AML-193 (cell line): Measurements from ENCODE around the gene TUBB.
"Not testable (repeated sequence)": the region's sequence is repeated elsewhere in the genome, so short reads cannot be mapped to it uniquely, and the experiment has no call there.

Experiments used
- DNase-seq, 2 experiments: peaks; one replicate each; lab custom pipeline; 2025; lab: John Stamatoyannopoulos, UW

The TUBB gene

DNA sequence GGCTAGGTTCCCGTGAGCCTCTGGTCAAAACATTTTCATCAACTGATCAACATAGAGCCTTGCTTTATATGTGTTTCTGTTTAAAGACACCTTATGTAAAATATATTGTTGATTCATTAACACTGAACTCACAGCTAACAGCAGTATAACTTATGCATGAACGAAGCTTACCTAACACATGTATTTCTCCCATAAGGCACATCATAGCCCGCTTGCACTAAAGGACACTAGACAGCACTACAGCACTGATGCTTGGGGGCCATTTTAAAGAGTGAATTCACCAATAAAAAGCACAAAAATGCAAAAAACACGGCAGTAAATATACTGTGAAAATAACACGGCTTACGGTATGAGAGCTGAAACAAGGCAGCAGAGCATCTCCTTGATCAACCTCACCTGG is 18.4 kb downstream of the TUBB start:
- DNase-seq: no peak

DNA sequence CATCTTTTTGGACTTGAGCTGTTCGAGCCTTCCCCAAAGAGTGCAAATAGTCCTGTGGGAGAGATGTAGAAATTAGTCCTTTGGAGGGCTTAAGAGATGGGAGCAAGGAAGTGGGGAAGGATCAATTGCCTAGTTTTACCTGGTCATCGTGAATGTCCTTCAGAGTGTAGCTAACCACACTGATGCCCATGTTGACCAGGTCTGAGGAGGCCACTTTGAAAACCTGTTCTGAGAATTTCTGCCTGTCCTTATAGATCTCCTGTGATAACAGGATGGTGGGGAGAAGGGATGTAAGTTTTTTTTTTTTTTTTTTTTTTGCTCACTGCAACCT is 20.4 kb downstream of the TUBB start:
- no peak for DNase-seq

DNA sequence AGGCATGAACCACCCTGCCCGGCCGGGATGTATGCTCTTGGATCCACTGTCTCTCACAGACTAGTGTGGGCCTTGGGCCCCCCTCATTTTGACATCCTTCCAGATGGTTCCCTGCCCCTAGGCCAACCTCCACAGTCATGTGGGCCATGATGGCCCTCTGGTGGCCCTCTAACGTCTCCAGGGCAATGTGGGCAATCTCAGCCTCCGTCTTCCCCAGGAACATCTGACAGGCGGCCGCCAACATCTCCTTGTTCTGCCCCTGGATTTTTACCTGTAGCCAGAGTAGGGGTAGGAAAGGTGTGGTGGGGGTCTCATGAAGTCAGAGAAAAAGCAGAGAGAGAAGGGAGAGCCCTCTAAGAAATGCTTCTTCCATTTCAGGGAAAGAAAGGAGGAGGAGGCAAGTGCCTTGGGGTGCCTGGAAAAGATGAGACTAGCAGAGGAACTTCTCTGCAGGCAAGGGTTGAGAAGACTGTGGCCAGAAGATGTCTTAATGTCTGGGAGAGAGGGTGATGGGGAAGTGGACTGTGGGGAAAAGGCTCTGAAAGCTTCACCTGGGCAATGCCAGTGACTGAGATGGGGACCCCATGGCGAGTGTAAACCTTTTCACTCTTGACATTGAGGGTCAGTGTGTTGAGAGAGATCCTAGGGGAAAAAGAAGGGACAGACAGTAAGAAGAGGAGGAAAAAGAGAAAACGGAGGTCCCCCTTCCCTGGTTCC is 21.1 kb downstream of the TUBB start:
- no peak for DNase-seq

DNA sequence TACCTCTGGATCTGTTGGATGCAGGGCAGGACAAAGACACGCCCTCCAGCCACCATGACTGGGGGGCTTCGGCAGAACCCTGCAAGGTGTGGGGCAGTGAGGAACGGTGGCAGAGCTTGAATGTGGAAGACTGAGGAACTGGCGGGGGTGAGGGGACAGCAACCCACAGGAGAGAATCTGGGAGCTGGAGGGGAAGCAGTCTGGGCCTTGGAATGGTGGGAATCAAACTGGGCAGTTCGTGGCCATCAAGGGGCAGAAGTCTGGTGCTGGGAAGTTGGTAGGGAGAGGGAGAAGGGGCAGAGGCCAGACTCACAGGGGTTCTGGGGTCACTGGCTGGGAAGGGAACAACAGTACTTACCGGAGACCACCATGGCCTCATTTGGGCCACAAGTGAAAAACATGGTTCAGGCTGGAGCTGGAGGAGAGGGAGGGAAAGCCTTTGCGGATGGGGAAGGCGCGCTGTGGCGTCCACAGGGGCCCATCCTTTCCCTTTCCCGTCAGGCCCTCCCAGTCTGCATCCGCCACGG is 21.7 kb downstream of the TUBB start:
- no peak for DNase-seq

DNA sequence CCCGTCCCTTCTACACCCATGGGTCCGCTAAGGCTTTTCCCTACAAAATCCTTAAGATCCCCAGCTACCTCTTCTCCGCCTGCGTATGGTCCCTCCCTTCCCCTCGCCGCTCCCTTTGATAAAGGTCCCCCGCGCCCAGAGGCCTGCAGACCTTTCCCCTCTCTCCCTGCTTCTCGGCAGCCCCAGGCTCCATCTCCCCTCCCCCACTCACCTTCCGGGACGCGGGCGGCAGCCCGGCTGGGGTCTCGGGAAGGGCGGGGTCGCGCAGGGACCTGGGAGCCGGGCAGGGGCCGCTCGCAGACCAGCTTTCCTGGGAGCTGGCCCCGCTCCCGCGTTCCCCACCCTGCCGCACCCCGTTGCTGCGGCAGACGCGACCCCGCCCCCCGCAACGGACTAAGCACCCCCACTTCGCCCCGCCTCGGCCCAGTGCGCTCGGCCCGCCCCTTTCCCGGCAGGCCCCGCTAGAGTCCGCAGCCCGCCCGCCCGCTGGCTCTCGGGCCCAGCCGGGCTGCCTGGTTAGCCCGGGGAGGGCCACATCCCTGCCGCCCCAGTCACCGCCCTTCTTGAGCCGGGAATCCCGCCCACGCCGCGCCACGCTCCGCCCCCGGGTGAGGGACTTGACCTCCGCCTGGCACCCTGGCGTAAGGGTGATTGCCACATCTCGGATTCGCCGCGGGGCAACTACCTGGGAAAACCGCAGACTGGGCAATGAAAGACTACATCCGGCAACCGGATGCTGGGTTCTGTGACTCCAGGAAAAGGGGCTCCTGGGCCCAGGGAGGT is 22.4 kb downstream of the TUBB start, which contains the start of gene FLOT1:
TSS of gene FLOT1 (minus strand) at position 372 of the 783 bp plus-strand sequence. CDS start 498 bp downstream, outside the sequence.
- DNase-seq: peak; percentile 95

DNA sequence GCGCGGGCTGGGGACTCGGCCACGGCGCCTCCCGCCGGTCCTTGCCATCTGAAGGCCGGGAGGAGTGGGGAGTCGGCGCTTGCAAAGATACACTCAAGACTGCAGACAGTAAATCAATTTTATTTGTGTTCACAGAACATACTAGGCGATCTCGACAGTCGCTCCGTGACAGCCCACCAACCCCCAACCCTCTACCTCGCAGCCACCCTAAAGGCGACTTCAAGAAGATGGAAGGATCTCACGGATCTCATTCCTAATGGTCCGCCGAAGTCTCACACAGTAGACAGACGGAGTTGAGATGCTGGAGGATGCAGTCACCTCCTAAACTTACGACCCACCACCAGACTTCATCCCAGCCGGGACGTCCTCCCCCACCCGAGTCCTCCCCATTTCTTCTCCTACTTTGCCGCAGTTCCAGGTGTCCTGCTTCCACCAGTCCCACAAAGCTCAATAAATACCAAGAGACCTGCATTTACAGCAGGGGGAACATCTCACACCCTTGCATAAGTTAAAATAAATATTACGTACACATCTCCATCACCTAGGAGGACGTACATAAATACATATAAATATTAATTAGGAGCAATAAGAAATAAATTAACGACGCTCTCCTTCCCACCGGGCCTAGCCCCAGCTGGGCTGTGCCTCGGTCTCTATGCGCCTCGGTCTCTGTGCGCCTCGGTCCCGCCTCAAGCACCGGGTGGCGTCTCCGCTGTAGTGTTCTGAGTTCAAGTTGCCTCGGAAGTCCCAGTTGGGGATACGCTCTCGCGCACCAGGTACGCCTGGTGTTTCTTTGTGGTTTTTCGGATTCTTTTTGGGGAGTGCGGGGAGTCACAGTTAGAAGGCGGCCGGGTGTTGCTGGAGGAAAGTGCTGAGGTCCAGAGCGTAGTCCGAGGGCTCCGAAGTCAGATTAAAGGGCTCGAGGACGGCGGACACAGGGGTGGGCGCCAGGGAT is 23.2 kb downstream of the TUBB start:
- DNase-seq: no peak

DNA sequence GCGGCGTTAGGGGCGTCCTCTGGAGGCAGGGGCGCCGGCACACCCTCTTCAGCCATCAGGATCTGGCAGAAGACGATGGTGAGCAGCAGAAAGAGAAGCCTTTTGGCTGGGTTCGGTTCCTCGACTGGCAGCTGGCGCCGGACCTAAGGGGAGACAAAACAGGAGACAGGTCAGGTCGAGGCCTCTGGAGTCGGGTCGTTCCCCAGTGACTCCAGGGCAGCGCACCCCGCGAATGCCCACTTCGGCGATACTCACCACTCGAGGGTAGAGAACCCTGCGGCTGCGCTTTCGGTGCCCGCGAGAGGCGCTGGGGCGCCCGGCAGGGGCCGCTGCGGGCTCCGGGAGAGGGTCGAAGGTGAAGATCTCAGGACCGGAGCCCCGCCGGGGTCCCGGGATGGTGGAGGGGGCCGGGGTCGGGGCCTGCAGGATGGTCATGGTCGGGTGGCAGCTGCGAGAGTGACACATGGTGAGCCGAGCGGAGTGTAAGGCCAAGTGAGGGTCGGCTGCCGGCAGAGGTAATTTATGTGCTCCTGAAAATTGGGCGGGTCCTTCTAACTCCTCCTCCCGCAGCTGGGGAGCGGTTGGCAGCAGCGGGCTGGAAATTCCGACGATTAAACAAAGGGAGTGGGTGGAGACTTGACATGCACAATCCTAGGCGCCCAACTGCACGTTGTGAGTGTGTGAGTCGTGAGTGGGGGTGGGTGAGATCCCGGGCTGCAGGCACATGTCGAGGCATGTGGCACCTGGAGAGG is 24.1 kb downstream of the TUBB start, which contains the start of gene IER3:
TSS of gene IER3 (minus strand) at position 494 of the 752 bp plus-strand sequence. CDS start at position 465, 29 bp downstream.
- DNase-seq: peak; percentile 45 to 58

DNA sequence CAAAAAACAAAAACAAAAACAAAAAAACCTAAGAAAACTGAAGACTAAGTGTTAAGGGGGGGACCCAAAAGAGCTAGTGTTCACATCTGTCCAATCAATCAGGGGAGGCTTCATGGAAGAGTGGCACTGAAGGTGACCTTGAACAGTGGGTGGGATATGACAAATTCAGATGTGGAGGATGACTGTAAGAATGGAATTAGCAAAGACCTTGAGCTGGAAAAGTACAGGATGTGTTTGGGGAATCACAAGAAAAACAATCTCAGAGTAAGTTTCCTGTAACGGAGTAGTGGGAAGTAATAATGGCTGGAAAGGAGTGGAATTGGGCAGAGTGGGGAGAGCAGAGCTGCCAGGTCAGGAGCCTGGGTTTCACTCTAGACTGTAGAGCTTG is 27.1 kb downstream of the TUBB start:
- DNase-seq: no peak

DNA sequence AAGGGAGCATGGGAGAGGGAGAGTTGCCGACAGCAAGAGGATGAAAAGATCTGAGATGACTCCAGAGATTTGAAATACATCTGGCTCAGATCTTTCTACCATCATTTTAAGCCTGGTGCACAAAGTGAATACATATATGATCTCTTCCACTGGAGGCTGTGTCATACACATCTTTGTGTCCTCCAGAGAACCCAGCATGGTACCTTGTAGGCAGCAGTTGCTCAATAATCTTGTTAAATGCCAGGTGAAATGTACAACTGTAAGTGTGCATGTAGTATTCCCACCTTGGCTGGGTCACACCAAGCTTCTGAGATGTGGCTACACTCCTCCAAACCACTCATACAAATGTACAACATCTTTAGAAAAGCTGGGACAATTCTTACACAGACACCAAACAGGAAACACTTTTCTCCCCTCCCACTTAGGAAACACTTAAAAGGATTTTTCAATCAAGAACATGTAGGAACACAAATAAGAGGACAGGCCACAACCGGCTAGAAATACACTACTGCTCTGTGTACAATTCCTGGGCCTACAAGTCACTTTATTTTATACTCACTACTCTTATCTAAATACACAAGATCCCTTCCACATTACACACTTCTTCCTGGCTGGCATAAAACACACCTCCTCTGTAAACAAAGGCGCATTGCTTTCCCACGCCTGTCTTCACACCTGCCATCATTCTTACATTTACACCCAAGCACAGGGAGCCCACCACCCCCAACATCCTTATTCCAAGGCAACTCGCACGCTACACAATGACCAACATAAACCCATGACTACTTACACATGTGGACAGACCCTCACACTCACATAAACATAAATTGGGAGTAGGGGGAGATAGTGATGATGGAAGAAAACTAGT is 28.0 kb downstream of the TUBB start:
- no peak for DNase-seq

DNA sequence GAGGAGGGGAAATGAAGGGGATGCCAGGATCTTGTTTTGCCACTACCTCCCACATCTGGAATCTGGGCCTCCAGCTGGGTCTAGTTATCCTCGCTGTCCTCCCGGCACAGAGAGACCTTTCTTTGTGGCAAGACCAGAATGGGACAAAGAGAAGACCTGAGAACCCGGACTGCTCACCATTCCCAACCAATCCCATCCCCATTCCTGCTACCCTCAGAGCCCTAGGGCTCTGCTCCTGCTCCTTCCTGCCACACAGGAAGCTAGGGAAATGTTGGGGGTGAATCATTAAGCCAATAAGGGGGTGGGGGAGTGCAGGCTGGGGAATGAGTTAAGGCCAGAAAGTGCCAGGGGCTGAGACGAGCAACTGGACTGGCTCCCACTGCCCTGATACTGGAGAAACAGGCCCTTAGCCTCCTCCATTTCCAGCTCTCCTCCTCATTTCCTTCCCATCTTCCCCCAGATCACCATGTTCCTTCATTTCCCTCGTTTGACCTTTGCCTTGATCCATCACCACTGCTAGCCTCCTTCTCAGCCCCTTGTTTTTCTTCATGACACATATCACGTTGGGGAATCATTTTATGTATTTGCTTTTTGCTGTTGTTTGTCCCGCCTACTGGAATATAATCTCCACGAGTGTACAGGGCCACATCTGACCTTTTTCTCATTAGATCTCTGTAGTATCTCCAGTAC is 28.8 kb downstream of the TUBB start:
- DNase-seq: no peak

DNA sequence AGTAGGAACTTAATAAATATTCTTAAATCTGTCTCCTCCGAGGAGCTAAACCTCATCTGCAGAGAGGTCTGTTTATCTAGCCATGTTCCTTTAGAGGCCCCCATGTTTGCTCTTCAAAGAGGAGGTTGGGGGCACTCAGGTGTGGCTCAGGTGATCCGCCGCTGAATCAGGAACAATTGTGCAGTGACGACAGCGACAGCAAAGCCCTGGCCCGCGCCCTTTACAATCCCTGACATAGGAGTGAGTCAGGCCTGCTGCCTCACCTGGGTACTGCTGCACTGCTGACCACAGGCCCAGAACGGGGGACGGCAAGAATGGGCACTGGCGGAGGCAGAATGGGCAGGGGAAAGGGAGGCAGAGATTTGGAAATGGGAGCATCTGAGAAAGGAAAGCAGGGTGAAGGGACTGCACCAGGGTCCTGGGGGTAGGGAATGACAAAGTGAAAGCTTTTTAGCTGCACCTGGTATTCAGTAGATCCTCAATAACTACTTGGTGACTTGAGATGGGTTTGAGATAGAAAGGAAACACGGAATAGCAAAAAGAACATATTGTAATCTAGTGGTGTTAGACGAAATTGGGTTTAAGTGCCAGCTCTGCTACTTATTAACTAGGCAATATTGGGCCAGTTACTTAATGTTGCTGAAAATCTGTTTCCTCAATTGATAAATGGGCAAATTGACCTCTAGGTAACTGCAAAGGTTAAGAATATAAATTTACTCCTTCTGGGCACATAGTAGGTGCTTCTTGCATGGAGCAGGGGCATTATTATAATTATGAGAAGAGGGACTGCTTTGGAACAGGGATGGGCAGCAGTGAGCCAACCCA is 29.6 kb downstream of the TUBB start:
- DNase-seq: no peak

DNA sequence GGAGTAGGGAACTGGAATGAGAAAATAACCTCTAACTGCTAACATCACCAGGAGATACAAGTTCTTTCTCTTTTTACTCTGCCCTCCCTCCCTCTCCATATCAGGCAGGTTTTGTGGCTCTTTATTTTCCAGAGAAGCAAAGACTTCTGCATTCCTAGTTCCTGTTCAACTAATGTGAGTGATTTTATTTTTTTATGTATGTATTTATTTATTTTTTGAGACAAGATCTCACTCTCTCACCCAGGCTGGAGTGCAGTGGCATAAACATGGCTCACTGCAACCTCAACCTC is 30.2 kb downstream of the TUBB start:
- no peak for DNase-seq

DNA sequence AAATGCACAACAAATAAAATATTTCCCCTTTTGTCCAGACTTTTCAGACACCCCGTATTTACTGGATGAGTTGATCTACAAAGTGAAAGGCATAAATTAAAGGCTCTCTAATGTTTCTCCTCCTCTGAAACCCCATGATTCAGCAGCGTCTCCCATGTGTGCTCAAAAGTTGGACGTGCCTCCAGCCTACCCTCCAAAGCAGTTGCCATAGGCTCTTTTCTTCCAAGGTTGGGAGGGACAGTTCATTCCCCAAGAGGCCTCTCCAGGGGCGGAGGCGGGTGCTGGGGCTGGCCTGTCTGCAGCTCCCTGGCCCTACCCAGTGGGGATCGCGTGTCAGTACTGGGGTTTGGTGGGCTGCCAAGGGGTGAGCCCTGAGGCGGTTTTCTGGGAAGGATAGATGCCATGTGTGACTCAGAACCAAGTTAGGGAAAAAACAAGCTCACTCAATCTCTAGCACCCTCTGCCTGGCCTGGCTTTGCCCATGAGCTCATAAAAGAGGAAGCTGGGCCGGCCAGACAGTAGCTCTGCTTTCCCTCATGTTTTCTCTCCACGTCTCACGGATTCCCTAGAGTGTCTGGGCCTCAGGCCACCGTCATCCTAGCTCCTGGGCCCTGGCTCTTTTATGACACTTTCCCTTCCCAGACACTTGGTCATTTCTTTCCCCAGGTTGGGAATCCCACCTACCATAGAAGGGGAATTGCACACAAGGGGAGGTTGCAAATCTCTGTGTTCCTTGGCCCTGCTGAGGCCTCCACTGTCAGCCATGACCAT is 32.2 kb downstream of the TUBB start:
- peak; percentile 65 to 81 for DNase-seq

DNA sequence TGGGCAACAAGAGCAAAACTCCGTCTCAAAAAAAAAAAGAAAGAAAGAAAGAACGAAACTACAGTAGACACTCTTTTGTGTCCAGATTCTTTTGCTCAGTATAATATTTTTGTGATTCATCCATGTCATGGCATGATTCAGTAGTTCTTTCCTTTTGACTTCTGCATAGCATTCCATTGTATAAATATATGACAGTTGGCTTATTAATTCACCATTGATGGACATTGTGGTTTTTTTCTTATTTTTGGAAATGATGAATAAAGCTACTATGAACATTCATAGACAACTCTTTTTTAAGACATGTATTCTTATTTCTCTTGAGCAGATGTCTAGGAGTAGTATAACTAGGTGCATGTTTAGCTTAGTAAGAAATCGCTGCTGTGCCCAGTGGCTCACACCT is 34.5 kb downstream of the TUBB start:
- no peak for DNase-seq

DNA sequence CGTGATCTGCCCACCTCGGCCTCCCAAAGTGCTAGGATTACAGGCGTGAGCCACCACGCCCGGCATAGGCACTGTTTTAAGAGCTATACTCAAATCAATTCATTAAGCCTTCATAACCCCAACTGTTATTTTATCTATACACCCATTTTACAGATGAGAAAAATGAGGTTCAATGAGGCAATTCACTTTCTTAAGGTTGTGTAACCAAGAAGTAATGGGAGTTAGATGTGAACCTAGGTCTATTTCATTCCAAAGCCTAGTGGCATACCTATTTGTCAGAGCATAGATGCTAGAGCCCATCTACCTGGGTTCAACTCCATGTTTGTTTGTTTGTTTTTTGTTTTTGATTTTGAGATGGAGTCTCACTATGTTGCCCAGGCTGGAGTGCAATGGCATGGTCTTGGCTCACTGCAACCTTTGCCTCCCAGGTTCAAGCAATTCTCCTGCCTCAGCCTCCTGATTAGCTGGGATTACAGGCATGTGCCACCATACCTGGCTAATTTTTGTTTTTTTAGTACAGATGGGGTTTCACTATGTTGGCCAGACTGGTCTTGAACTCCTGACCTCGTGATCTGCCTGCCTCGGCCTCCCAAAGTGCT is 36.4 kb downstream of the TUBB start:
- not testable (repeated sequence) for DNase-seq

DNA sequence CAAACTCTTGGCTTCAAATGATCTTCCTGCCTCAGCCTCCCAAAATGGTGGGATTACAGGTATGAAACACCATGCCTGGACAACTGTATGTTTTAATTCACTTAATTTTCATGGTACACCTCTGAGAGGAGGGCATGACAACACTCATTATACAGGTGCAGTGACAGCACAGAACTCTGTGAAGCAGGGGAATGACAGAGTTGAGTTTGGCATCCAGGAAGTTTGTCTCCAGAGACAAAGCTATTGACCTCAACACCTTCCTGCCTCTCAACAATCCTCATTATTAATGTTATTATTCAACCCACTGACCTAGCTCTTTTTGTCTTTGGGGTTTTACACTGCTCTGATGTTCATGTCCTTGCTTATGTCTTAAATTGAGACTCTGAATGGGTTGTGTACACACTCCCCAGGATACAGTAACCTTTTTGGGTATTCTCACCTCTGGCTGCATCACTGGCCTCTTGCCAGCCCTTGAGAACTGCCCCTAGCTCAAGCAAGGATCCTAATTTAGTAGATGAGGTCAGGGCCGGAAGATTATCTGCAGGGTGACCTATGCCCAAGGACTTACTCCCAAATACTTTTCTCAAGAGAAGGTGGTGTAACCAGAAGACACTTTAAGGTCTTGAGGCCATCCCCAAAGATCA is 37.2 kb downstream of the TUBB start:
- DNase-seq: no peak

DNA sequence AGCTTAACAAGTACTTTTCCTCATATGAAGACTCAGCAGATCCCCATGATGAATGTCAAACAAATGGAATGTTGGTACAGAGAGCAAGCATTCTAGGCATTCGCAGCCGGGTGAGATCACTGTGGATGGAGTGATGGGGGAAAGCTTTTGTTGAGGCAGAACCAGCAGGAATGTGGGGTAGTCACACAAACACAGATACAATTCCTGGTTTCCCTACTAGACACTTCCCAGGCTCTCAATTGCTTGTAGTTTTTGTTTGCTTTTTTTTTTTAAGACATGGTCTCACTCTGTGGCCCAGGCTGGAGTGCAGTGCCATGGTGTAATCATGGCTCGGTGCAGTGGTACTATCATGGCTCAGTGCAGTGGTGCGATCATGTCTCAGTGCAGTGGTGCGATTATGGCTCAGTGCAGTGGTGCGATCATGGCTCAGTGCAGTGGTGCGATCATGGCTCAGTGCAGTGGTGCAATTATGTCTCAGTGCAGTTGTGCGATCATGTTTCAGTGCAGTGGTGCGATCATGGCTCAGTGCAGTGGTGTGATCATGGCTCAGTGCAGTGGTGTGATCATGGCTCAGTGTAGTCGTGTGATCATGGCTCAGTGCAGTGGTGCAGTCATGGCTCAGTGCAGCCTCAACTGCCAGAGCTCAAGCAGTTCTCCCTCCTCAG is 39.6 kb downstream of the TUBB start:
- DNase-seq: no peak
